GM18951 (cell line): ENCODE results near the gene NDRG3.

Experiments used
- POLR2A ChIP-seq: IDR thresholded peaks from 4 replicates; pipeline ENCODE4 v1.6.1; 2011; ENCODE audit warnings: mild to moderate bottlenecking; ENCODE audit not compliant: insufficient read length, insufficient read depth; ENCODE audit errors: extremely low read depth
- in situ Hi-C: fragments of 300-500 bp; cut with MboI; formaldehyde crosslinking; loops from one replicate; pipeline ENCODE4 v1.12.0; 2022; ENCODE audit warnings: low sequenced_read_pairs, mixed read lengths, inconsistent platforms; ENCODE audit not compliant: unreplicated experiment

The NDRG3 gene

GRCh38 chr20:36745927-36746659, at the start of gene NDRG3:
NDRG3 (minus strand) TSS chr20:36746090; CDS start chr20:36721735, 24,355 bp downstream.
- in situ Hi-C loops, result no loop called here

GRCh38 chr20:36794116-36794474, 48.2 kb upstream of the NDRG3 start:
- TF ChIP-seq POLR2A, result no peak
- in situ Hi-C loops, result no loop called here

More at GRCh38 chr20:36745927-36746659, at the start of gene NDRG3:
- peak; percentile 69 for TF ChIP-seq POLR2A

- in situ Hi-C loops, result no loop called here
- TF ChIP-seq POLR2A, result no peak
Observed at GRCh38 chr20:36793294-36794115, 47.6 kb upstream of the NDRG3 start.

GRCh38 chr20:36792422-36792821, 46.5 kb upstream of the NDRG3 start:
- in situ Hi-C loops, result no loop called here
- no peak for TF ChIP-seq POLR2A

- TF ChIP-seq POLR2A, result no peak
- in situ Hi-C loops, result no loop called here
Observed at GRCh38 chr20:36791862-36792261, 46.0 kb upstream of the NDRG3 start.

GRCh38 chr20:36786663-36787062, 40.8 kb upstream of the NDRG3 start:
- in situ Hi-C loops, result no loop called here
- TF ChIP-seq POLR2A, result no peak

- in situ Hi-C loops, result no loop called here
Observed at GRCh38 chr20:36786246-36786645, 40.4 kb upstream of the NDRG3 start.

GRCh38 chr20:36785308-36785707, 39.4 kb upstream of the NDRG3 start:
- in situ Hi-C loops, result no loop called here

More at GRCh38 chr20:36786246-36786645, 40.4 kb upstream of the NDRG3 start:
- no peak for TF ChIP-seq POLR2A

GRCh38 chr20:36784900-36785299, 39.0 kb upstream of the NDRG3 start:
- in situ Hi-C loops, result no loop called here
- TF ChIP-seq POLR2A, result no peak

More at GRCh38 chr20:36785308-36785707, 39.4 kb upstream of the NDRG3 start:
- TF ChIP-seq POLR2A, result no peak

- in situ Hi-C loops, result no loop called here
- TF ChIP-seq POLR2A, result no peak
Observed at GRCh38 chr20:36784116-36784515, 38.2 kb upstream of the NDRG3 start.

- in situ Hi-C loops, result no loop called here
- TF ChIP-seq POLR2A, result no peak
Observed at GRCh38 chr20:36779656-36780025, 33.8 kb upstream of the NDRG3 start.

GRCh38 chr20:36778831-36779655, 33.2 kb upstream of the NDRG3 start:
- TF ChIP-seq POLR2A, result no peak
- in situ Hi-C loops, result no loop called here

GRCh38 chr20:36777576-36777975, 31.7 kb upstream of the NDRG3 start:
- in situ Hi-C loops, result no loop called here
- TF ChIP-seq POLR2A, result no peak
